Measurements from ENCODE around the gene GATB.

Gene GATB

GRCh38 chr4:151675411-151675971, 85.3 kb downstream of the GATB start:
- H3K27me3 Mint-ChIP-seq (ENCODE audit: low read depth) = no peaks in the 10 kb centered on the region
- DNase-seq (ENCODE audit: low spot score) = no peak
- no peaks in the 10 kb centered on the region for H3K4me1 Mint-ChIP-seq (ENCODE audit: low read depth)
- no peak overlapping the region for H3K4me3 Mint-ChIP-seq
- no peak overlapping the region for H3K27ac Mint-ChIP-seq
- H3K9me3 Mint-ChIP-seq = no peaks in the 10 kb centered on the region
- H3K36me3 Mint-ChIP-seq (ENCODE audit: low read depth) = no peaks in the 10 kb centered on the region

- Mint-ChIP-seq H3K9me3 (no peaks in the 10 kb centered on the region), H3K27ac (no peak overlapping the region), H3K36me3 (ENCODE audit: low read depth) (no peaks in the 10 kb centered on the region), H3K27me3 (ENCODE audit: low read depth) (no peaks in the 10 kb centered on the region), H3K4me1 (ENCODE audit: low read depth) (no peaks in the 10 kb centered on the region), H3K4me3 (no peak overlapping the region)
- DNase-seq (ENCODE audit: low spot score) = no peak
Measured at GRCh38 chr4:151674804-151675391, 85.9 kb downstream of the GATB start.

- no peak overlapping the region for H3K27ac Mint-ChIP-seq
- no peak overlapping the region for H3K4me3 Mint-ChIP-seq
- H3K9me3 Mint-ChIP-seq = no peaks in the 10 kb centered on the region
- no peaks in the 10 kb centered on the region for H3K36me3 Mint-ChIP-seq (ENCODE audit: low read depth)
- no peaks in the 10 kb centered on the region for H3K27me3 Mint-ChIP-seq (ENCODE audit: low read depth)
- no peak for DNase-seq (ENCODE audit: low spot score)
- no peaks in the 10 kb centered on the region for H3K4me1 Mint-ChIP-seq (ENCODE audit: low read depth)
Measured at GRCh38 chr4:151673908-151674520, 86.8 kb downstream of the GATB start.

- H3K27ac Mint-ChIP-seq = no peak overlapping the region
- no peaks in the 10 kb centered on the region for H3K36me3 Mint-ChIP-seq (ENCODE audit: low read depth)
- no peaks in the 10 kb centered on the region for H3K27me3 Mint-ChIP-seq (ENCODE audit: low read depth)
- no peak overlapping the region for H3K4me3 Mint-ChIP-seq
- no peaks in the 10 kb centered on the region for H3K4me1 Mint-ChIP-seq (ENCODE audit: low read depth)
- no peak for DNase-seq (ENCODE audit: low spot score)
- no peaks in the 10 kb centered on the region for H3K9me3 Mint-ChIP-seq
Measured at GRCh38 chr4:151672996-151673395, 87.8 kb downstream of the GATB start.

- no peak overlapping the region for H3K4me3 Mint-ChIP-seq
- H3K36me3 Mint-ChIP-seq (ENCODE audit: low read depth) = no peaks in the 10 kb centered on the region
- no peaks in the 10 kb centered on the region for H3K27me3 Mint-ChIP-seq (ENCODE audit: low read depth)
- no peaks in the 10 kb centered on the region for H3K9me3 Mint-ChIP-seq
- peaks cover 6% of the 10 kb centered on the region for H3K4me1 Mint-ChIP-seq (ENCODE audit: low read depth)
- DNase-seq (ENCODE audit: low spot score) = no peak
- no peak overlapping the region for H3K27ac Mint-ChIP-seq
Measured at GRCh38 chr4:151671541-151672059, 89.2 kb downstream of the GATB start.

GRCh38 chr4:151670843-151671242, 90.0 kb downstream of the GATB start:
- Mint-ChIP-seq H3K4me1 (ENCODE audit: low read depth) (peaks cover 6% of the 10 kb centered on the region), H3K9me3 (no peaks in the 10 kb centered on the region), H3K36me3 (ENCODE audit: low read depth) (no peaks in the 10 kb centered on the region), H3K4me3 (no peak overlapping the region), H3K27me3 (ENCODE audit: low read depth) (no peaks in the 10 kb centered on the region), H3K27ac (no peak overlapping the region)
- no peak for DNase-seq (ENCODE audit: low spot score)

- H3K4me1 Mint-ChIP-seq (ENCODE audit: low read depth) = peaks cover 6% of the 10 kb centered on the region
- no peaks in the 10 kb centered on the region for H3K36me3 Mint-ChIP-seq (ENCODE audit: low read depth)
- no peaks in the 10 kb centered on the region for H3K27me3 Mint-ChIP-seq (ENCODE audit: low read depth)
- H3K27ac Mint-ChIP-seq = no peak overlapping the region
- no peaks in the 10 kb centered on the region for H3K9me3 Mint-ChIP-seq
- no peak overlapping the region for H3K4me3 Mint-ChIP-seq
- DNase-seq (ENCODE audit: low spot score) = no peak
Measured at GRCh38 chr4:151669990-151670389, 90.8 kb downstream of the GATB start.

GRCh38 chr4:151668689-151669402, 92.0 kb downstream of the GATB start:
- no peak for DNase-seq (ENCODE audit: low spot score)
- no peaks in the 10 kb centered on the region for H3K36me3 Mint-ChIP-seq (ENCODE audit: low read depth)
- no peaks in the 10 kb centered on the region for H3K27me3 Mint-ChIP-seq (ENCODE audit: low read depth)
- H3K4me1 Mint-ChIP-seq (ENCODE audit: low read depth) = peaks cover 6% of the 10 kb centered on the region
- H3K4me3 Mint-ChIP-seq = no peak overlapping the region
- no peak overlapping the region for H3K27ac Mint-ChIP-seq
- no peaks in the 10 kb centered on the region for H3K9me3 Mint-ChIP-seq

- no peaks in the 10 kb centered on the region for H3K9me3 Mint-ChIP-seq
- H3K4me1 Mint-ChIP-seq (ENCODE audit: low read depth) = peaks cover 6% of the 10 kb centered on the region
- H3K27me3 Mint-ChIP-seq (ENCODE audit: low read depth) = no peaks in the 10 kb centered on the region
- no peaks in the 10 kb centered on the region for H3K36me3 Mint-ChIP-seq (ENCODE audit: low read depth)
- H3K4me3 Mint-ChIP-seq = no peak overlapping the region
- no peak overlapping the region for H3K27ac Mint-ChIP-seq
- no peak for DNase-seq (ENCODE audit: low spot score)
Measured at GRCh38 chr4:151667666-151668065, 93.1 kb downstream of the GATB start.

GRCh38 chr4:151667048-151667447, 93.8 kb downstream of the GATB start:
- no peaks in the 10 kb centered on the region for H3K36me3 Mint-ChIP-seq (ENCODE audit: low read depth)
- H3K9me3 Mint-ChIP-seq = no peaks in the 10 kb centered on the region
- no peak overlapping the region for H3K27ac Mint-ChIP-seq
- no peak overlapping the region for H3K4me3 Mint-ChIP-seq
- no peaks in the 10 kb centered on the region for H3K27me3 Mint-ChIP-seq (ENCODE audit: low read depth)
- H3K4me1 Mint-ChIP-seq (ENCODE audit: low read depth) = peaks cover 6% of the 10 kb centered on the region
- DNase-seq (ENCODE audit: low spot score) = no peak

GRCh38 chr4:151666501-151666900, 94.3 kb downstream of the GATB start:
- Mint-ChIP-seq H3K27me3 (ENCODE audit: low read depth) (no peaks in the 10 kb centered on the region), H3K4me1 (ENCODE audit: low read depth) (peaks cover 6% of the 10 kb centered on the region), H3K27ac (no peak overlapping the region), H3K36me3 (ENCODE audit: low read depth) (no peaks in the 10 kb centered on the region), H3K9me3 (no peaks in the 10 kb centered on the region), H3K4me3 (no peak overlapping the region)
- no peak for DNase-seq (ENCODE audit: low spot score)

- Mint-ChIP-seq H3K4me1 (ENCODE audit: low read depth) (peaks cover 6% of the 10 kb centered on the region), H3K4me3 (no peak overlapping the region), H3K27me3 (ENCODE audit: low read depth) (no peaks in the 10 kb centered on the region), H3K9me3 (no peaks in the 10 kb centered on the region), H3K27ac (no peak overlapping the region), H3K36me3 (ENCODE audit: low read depth) (no peaks in the 10 kb centered on the region)
- no peak for DNase-seq (ENCODE audit: low spot score)
Measured at GRCh38 chr4:151665785-151666127, 95.1 kb downstream of the GATB start.

GRCh38 chr4:151665022-151665784, 95.6 kb downstream of the GATB start:
- no peaks in the 10 kb centered on the region for H3K27me3 Mint-ChIP-seq (ENCODE audit: low read depth)

GRCh38 chr4:151664289-151664688, 96.5 kb downstream of the GATB start:
- no peaks in the 10 kb centered on the region for H3K9me3 Mint-ChIP-seq
- H3K36me3 Mint-ChIP-seq (ENCODE audit: low read depth) = no peaks in the 10 kb centered on the region
- peaks cover 14% of the 10 kb centered on the region for H3K4me1 Mint-ChIP-seq (ENCODE audit: low read depth)
- no peaks in the 10 kb centered on the region for H3K27me3 Mint-ChIP-seq (ENCODE audit: low read depth)
- H3K4me3 Mint-ChIP-seq = no peak overlapping the region
- no peak overlapping the region for H3K27ac Mint-ChIP-seq
- DNase-seq (ENCODE audit: low spot score) = no peak

More at GRCh38 chr4:151665022-151665784, 95.6 kb downstream of the GATB start:
- Mint-ChIP-seq H3K27ac (no peak overlapping the region), H3K4me1 (ENCODE audit: low read depth) (peaks cover 7% of the 10 kb centered on the region), H3K36me3 (ENCODE audit: low read depth) (no peaks in the 10 kb centered on the region), H3K4me3 (no peak overlapping the region), H3K9me3 (no peaks in the 10 kb centered on the region)
- no peak for DNase-seq (ENCODE audit: low spot score)

All from T-helper 2 cell treated with Interferon-gamma antibody and Interleukin-4, amounts not matched to agents 5 μg/mL and 100 μg/mL, for 36 hours (primary cell).